Transverse colon (tissue), 3 donors: ENCODE data around the gene KRT32.

Source experiments
- EP300 ChIP-seq: sonication (generic); formaldehyde crosslinking; IDR thresholded peaks from one replicate; pipeline ENCODE4 v1.6.1; 2017; ENCODE audit warnings: antibody characterized with exemption, low read depth
- POLR2A ChIP-seq: fragments of 450-650 bp; IDR thresholded peaks from one replicate; pipeline ENCODE4 v1.6.1; 2016; ENCODE audit warnings: antibody characterized with exemption, mild to moderate bottlenecking, moderate library complexity
- TF ChIP-seq, protein P1 (sequence below), 5 experiments: fragments of 200-600 bp in 3 of 5; fragments of 450-650 bp in 2 of 5; sonication (generic) in 3 of 5; IDR thresholded peaks; 1 replicate in 2 of 5; 2 replicates in 3 of 5; pipeline ENCODE4 v1.5.1; 2016 to 2017; ENCODE audit warnings: antibody characterized with exemption in 5 of 5, inconsistent platforms in 3 of 5, mild to moderate bottlenecking in 2 of 5, moderate library complexity in 1 of 5

DNA sequence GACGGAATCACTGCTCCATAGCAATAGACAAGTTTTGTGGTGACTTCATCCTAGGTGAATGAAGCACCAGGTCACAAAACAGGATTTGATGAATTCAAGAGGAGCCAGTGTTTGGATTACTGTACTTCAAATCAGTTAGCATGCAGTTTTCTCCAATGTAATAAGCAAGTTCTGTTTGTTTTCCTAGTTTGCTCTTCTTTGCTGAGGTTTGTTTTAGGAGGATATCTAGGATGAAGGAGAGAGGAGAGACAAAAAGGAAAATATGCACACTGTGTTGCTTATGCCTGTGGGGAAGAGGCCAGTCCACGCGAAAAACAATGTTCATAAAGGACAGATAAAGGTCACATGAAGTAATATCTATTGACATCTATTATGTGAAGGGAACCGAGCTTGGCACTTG lies 51.8 kb downstream of the KRT32 start:
- TF ChIP-seq, protein P1, sequence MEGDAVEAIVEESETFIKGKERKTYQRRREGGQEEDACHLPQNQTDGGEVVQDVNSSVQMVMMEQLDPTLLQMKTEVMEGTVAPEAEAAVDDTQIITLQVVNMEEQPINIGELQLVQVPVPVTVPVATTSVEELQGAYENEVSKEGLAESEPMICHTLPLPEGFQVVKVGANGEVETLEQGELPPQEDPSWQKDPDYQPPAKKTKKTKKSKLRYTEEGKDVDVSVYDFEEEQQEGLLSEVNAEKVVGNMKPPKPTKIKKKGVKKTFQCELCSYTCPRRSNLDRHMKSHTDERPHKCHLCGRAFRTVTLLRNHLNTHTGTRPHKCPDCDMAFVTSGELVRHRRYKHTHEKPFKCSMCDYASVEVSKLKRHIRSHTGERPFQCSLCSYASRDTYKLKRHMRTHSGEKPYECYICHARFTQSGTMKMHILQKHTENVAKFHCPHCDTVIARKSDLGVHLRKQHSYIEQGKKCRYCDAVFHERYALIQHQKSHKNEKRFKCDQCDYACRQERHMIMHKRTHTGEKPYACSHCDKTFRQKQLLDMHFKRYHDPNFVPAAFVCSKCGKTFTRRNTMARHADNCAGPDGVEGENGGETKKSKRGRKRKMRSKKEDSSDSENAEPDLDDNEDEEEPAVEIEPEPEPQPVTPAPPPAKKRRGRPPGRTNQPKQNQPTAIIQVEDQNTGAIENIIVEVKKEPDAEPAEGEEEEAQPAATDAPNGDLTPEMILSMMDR (IDR thresholded peaks at IDR 0.05) = no peak
- TF ChIP-seq EP300 (no peak), POLR2A (no peak)
